ENCODE measurements around the gene SLC9B1.
A peak's percentile ranks its signal among the peaks of the same experiment; 100 is the strongest.
"Not testable (repeated sequence)": the region's sequence is repeated elsewhere in the genome, so short reads cannot be mapped to it uniquely, and the experiment has no call there.

The SLC9B1 gene

GRCh38 chr4:102867278-102868152 lies 152.0 kb downstream of the SLC9B1 start:
- peaks cover 84% of the 10 kb centered on the region for H3K79me2 ChIP-seq (ENCODE audit: low read length)
- H2AFZ ChIP-seq (ENCODE audit: low read depth, low read length), result no peak overlapping the region
- peaks cover 24% of the 10 kb centered on the region for H3K4me1 ChIP-seq (ENCODE audit: low read length)
- peak overlapping the region; percentile 88 for H3K27ac ChIP-seq (ENCODE audit: low read length)
- no peak for TF ChIP-seq EZH2phosphoT487 (IDR thresholded peaks at IDR 0.05; ENCODE audit: low read depth)
- TF ChIP-seq, protein P1, sequence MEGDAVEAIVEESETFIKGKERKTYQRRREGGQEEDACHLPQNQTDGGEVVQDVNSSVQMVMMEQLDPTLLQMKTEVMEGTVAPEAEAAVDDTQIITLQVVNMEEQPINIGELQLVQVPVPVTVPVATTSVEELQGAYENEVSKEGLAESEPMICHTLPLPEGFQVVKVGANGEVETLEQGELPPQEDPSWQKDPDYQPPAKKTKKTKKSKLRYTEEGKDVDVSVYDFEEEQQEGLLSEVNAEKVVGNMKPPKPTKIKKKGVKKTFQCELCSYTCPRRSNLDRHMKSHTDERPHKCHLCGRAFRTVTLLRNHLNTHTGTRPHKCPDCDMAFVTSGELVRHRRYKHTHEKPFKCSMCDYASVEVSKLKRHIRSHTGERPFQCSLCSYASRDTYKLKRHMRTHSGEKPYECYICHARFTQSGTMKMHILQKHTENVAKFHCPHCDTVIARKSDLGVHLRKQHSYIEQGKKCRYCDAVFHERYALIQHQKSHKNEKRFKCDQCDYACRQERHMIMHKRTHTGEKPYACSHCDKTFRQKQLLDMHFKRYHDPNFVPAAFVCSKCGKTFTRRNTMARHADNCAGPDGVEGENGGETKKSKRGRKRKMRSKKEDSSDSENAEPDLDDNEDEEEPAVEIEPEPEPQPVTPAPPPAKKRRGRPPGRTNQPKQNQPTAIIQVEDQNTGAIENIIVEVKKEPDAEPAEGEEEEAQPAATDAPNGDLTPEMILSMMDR (IDR thresholded peaks at IDR 0.05; ENCODE audit: low read depth, low read length), result no peak
- H3K9me3 ChIP-seq (ENCODE audit: insufficient read depth, low read length), result no peaks in the 10 kb centered on the region
- peaks cover 30% of the 10 kb centered on the region for H3K36me3 ChIP-seq (replicated peaks; ENCODE audit: low read depth, low read length)
- peak overlapping the region; percentile 93 for H3K4me3 ChIP-seq (ENCODE audit: low read length)
- peak overlapping the region; percentile 78 for H3K9ac ChIP-seq (ENCODE audit: low read length)
- H3K4me2 ChIP-seq (ENCODE audit: low read length), result peak overlapping the region; percentile 84
- H3K27me3 ChIP-seq (ENCODE audit: low read depth, low read length), result no peaks in the 10 kb centered on the region
- no peaks in the 10 kb centered on the region for H4K20me1 ChIP-seq (ENCODE audit: insufficient read depth, low read length)

DNA sequence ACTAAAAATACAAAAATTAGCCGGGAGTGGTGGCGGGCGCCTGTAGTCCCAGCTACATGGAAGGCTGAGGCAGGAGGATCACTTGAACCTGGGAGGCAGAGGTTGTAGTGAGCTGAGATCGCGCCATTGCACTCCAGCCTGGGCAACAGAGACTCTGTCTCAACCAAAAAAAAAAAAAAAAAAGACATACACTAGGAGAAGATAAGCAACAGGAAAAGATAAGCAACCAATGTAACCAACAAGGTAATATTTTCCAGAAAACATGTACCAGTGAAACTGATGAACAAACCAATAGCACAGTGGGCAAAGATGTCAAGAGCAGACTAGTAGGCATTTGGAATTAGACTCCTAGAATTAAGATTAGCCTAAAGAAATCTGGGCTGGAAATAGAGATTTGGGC lies 154.2 kb downstream of the SLC9B1 start:
- not testable (repeated sequence) for H2AFZ ChIP-seq (ENCODE audit: low read depth, low read length); H3K27me3 ChIP-seq (ENCODE audit: low read depth, low read length); H3K4me2 ChIP-seq (ENCODE audit: low read length); H3K9me3 ChIP-seq (ENCODE audit: insufficient read depth, low read length); H4K20me1 ChIP-seq (ENCODE audit: insufficient read depth, low read length); H3K27ac ChIP-seq (ENCODE audit: low read length); H3K9ac ChIP-seq (ENCODE audit: low read length); H3K4me3 ChIP-seq (ENCODE audit: low read length)
- H3K4me1 ChIP-seq (ENCODE audit: low read length), result peaks cover 13% of the 10 kb centered on the region
- H3K36me3 ChIP-seq (replicated peaks; ENCODE audit: low read depth, low read length), result peaks cover 45% of the 10 kb centered on the region
- peaks cover 62% of the 10 kb centered on the region for H3K79me2 ChIP-seq (ENCODE audit: low read length)

- no peak overlapping the region for H2AFZ ChIP-seq (ENCODE audit: low read depth, low read length)
- H3K9me3 ChIP-seq (ENCODE audit: insufficient read depth, low read length), result peaks cover 16% of the 10 kb centered on the region; the same call in 1 of the 2 replicates
- TF ChIP-seq, protein P1 (IDR thresholded peaks at IDR 0.05; ENCODE audit: low read depth, low read length), result no peak
- no peak for TF ChIP-seq EZH2phosphoT487 (IDR thresholded peaks at IDR 0.05; ENCODE audit: low read depth)
- peaks cover 16% of the 10 kb centered on the region for H3K4me1 ChIP-seq (ENCODE audit: low read length)
- no peaks in the 10 kb centered on the region for H4K20me1 ChIP-seq (ENCODE audit: insufficient read depth, low read length)
- H3K4me3 ChIP-seq (ENCODE audit: low read length), result no peak overlapping the region
- no peaks in the 10 kb centered on the region for H3K27me3 ChIP-seq (ENCODE audit: low read depth, low read length)
- H3K27ac ChIP-seq (ENCODE audit: low read length), result no peak overlapping the region
- peaks cover 56% of the 10 kb centered on the region for H3K36me3 ChIP-seq (replicated peaks; ENCODE audit: low read depth, low read length)
- H3K4me2 ChIP-seq (ENCODE audit: low read length), result no peak overlapping the region
- H3K79me2 ChIP-seq (ENCODE audit: low read length), result peaks cover 45% of the 10 kb centered on the region
- H3K9ac ChIP-seq (ENCODE audit: low read length), result no peak overlapping the region
Measured at GRCh38 chr4:102862747-102863146, 156.8 kb downstream of the SLC9B1 start.

DNA sequence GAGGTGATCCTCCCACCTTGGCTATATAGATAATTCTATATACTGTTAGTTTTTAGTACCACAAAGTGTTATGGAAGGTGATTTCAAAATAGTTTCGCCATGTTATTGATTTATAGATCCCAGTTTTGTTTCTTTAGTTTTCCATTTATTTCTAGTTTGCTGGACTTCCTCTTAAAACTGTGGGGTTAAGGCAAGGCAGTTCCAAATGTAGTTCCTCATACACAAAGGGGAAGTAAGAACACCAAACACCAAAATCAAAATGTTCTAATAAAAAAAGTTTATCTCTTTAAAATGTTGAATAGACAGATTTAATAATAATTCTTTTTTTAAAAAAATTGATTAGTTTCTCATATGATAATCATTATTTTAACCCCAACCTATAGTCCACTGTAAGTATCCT lies 157.5 kb downstream of the SLC9B1 start:
- Histone ChIP-seq H3K9me3 (ENCODE audit: insufficient read depth, low read length) (peaks cover 16% of the 10 kb centered on the region; the same call in 1 of the 2 replicates), H2AFZ (ENCODE audit: low read depth, low read length) (no peak overlapping the region), H3K4me3 (ENCODE audit: low read length) (no peak overlapping the region), H3K9ac (ENCODE audit: low read length) (no peak overlapping the region), H3K27me3 (ENCODE audit: low read depth, low read length) (no peaks in the 10 kb centered on the region), H3K79me2 (ENCODE audit: low read length) (peaks cover 37% of the 10 kb centered on the region), H3K4me2 (ENCODE audit: low read length) (no peak overlapping the region), H3K4me1 (ENCODE audit: low read length) (peaks cover 8% of the 10 kb centered on the region), H3K36me3 (replicated peaks; ENCODE audit: low read depth, low read length) (peaks cover 56% of the 10 kb centered on the region), H3K27ac (ENCODE audit: low read length) (no peak overlapping the region), H4K20me1 (ENCODE audit: insufficient read depth, low read length) (no peaks in the 10 kb centered on the region)
- no peak for TF ChIP-seq EZH2phosphoT487 (IDR thresholded peaks at IDR 0.05; ENCODE audit: low read depth)
- TF ChIP-seq, protein P1 (IDR thresholded peaks at IDR 0.05; ENCODE audit: low read depth, low read length), result no peak
